CD14-positive monocyte (primary cell): ENCODE data around the gene SLIT1. TPM values are rescaled to one million over a fixed set of nuclear protein-coding genes. Genes with fewer than 3 reads are reported as not detected.

Source experiments
- DNase-seq, 3 donors: peaks; one replicate each; pipeline ENCODE4 v3.0.0-alpha.2; 2011 to 2022
- H2AFZ ChIP-seq: 2 replicates; pipeline ENCODE4 v1.6.0; 2012; ENCODE audit warnings: mild to moderate bottlenecking, low read depth, low read length, inconsistent platforms; ENCODE audit not compliant: insufficient read depth, poor library complexity, severe bottlenecking
- H3K27ac ChIP-seq, 2 donors: 1 replicate in 1 of 2; 2 replicates in 1 of 2; pipeline ENCODE4 v1.5.1; 2012 to 2013; ENCODE audit warnings: low read length in 2 of 2, control low read depth in 1 of 2, inconsistent platforms in 1 of 2, low read depth in 1 of 2, mild to moderate bottlenecking in 1 of 2
- H3K27me3 ChIP-seq, 2 donors: one replicate each; pipeline versions ENCODE4 v1.6.0 to v1.6.1; 2011 to 2013; ENCODE audit warnings: low read length in 2 of 2; ENCODE audit not compliant: control insufficient read depth in 2 of 2, insufficient read depth in 2 of 2
- H3K36me3 ChIP-seq, 2 donors: replicated peaks in 1 of 2; 1 replicate in 1 of 2; 2 replicates in 1 of 2; pipeline versions ENCODE4 v1.5.1 to v1.6.1; 2012 to 2013; ENCODE audit warnings: low read length in 2 of 2, control low read depth in 1 of 2, inconsistent platforms in 1 of 2, mild to moderate bottlenecking in 1 of 2; ENCODE audit not compliant: insufficient read depth in 2 of 2, control insufficient read depth in 1 of 2
- H3K4me1 ChIP-seq, 2 donors: 1 replicate in 1 of 2; 2 replicates in 1 of 2; pipeline versions ENCODE4 v1.5.1 to v1.6.1; 2012 to 2013; ENCODE audit warnings: low read length in 2 of 2, control low read depth in 1 of 2, inconsistent platforms in 1 of 2, mild to moderate bottlenecking in 1 of 2, moderate library complexity in 1 of 2; ENCODE audit not compliant: insufficient read depth in 2 of 2, control insufficient read depth in 1 of 2
- H3K4me2 ChIP-seq: replicated peaks from 2 replicates; pipeline ENCODE3; 2012; ENCODE audit warnings: low read length, moderate library complexity, mild to moderate bottlenecking; ENCODE audit not compliant: poor library complexity, severe bottlenecking; ENCODE audit errors: extremely low read depth
- H3K4me3 ChIP-seq, 3 experiments: fragments of 200-600 bp in 1 of 3; sonication (generic) in 1 of 3; replicated peaks in 1 of 3; 1 replicate in 2 of 3; 2 replicates in 1 of 3; pipeline ENCODE4 v1.5.1; 2011 to 2013; ENCODE audit warnings: low read length in 3 of 3, mild to moderate bottlenecking in 3 of 3, control low read depth in 2 of 3, low read depth in 2 of 3, inconsistent platforms in 1 of 3, moderate library complexity in 1 of 3
- H3K79me2 ChIP-seq: 2 replicates; pipeline ENCODE4 v1.6.0; 2012; ENCODE audit warnings: mild to moderate bottlenecking, control low read depth, inconsistent platforms, low read length, moderate library complexity; ENCODE audit not compliant: insufficient read depth
- H3K9ac ChIP-seq: 2 replicates; pipeline ENCODE4 v1.6.0; 2017; ENCODE audit warnings: low read length, mild to moderate bottlenecking; ENCODE audit not compliant: insufficient read depth, poor library complexity, severe bottlenecking
- H3K9me3 ChIP-seq, 2 donors: replicated peaks in 1 of 2; 1 replicate in 1 of 2; 2 replicates in 1 of 2; pipeline versions ENCODE4 v1.5.1 to v1.6.1; 2012 to 2013; ENCODE audit warnings: low read length in 2 of 2, control low read depth in 1 of 2; ENCODE audit not compliant: control insufficient read depth in 1 of 2, insufficient read depth in 1 of 2
- H4K20me1 ChIP-seq: 2 replicates; pipeline ENCODE4 v1.6.0; 2012; ENCODE audit warnings: mild to moderate bottlenecking, low read length, control low read depth, moderate library complexity; ENCODE audit not compliant: insufficient read depth
- H3K27ac Mint-ChIP-seq, 7 donors: one replicate each; pipeline ENCODE4 v1.8.0; 2020; ENCODE audit warnings: mild to moderate bottlenecking in 7 of 7, mixed read lengths in 7 of 7, moderate library complexity in 6 of 7, inconsistent platforms in 2 of 7
- H3K27me3 Mint-ChIP-seq, 3 donors: one replicate each; pipeline ENCODE4 v1.8.0; 2021 to 2022; ENCODE audit warnings: low read depth in 3 of 3, mild to moderate bottlenecking in 3 of 3, mixed read lengths in 3 of 3, moderate library complexity in 3 of 3, inconsistent platforms in 1 of 3
- H3K36me3 Mint-ChIP-seq, 2 donors: one replicate each; pipeline ENCODE4 v1.8.0; 2020; ENCODE audit warnings: mixed read lengths in 2 of 2, inconsistent platforms in 1 of 2, mild to moderate bottlenecking in 1 of 2
- H3K4me1 Mint-ChIP-seq: one replicate; pipeline ENCODE4 v1.8.0; 2020; ENCODE audit warnings: mild to moderate bottlenecking, mixed read lengths
- H3K4me3 Mint-ChIP-seq, 2 donors: one replicate each; pipeline ENCODE4 v1.8.0; 2020; ENCODE audit warnings: mild to moderate bottlenecking in 2 of 2, mixed read lengths in 2 of 2, moderate library complexity in 1 of 2
- H3K9me3 Mint-ChIP-seq, 7 donors: one replicate each; pipeline ENCODE4 v1.8.0; 2020 to 2022; ENCODE audit warnings: mixed read lengths in 7 of 7, mild to moderate bottlenecking in 6 of 7, moderate library complexity in 6 of 7, inconsistent platforms in 2 of 7
- WGBS: methylation state at CpG from one replicate; pipeline ENCODE4 v1.1.5; 2013; ENCODE audit warnings: missing lambda C conversion rate; ENCODE audit not compliant: insufficient coverage; 5-methylcytosine and 5-hydroxymethylcytosine counted together
- intact Hi-C, 2 donors: fragments of 100-400 bp; cut with micrococcal nuclease; formaldehyde crosslinking; loops; one replicate each; pipeline versions ENCODE4 v1.15.0 to v1.15.1; 2023
- polyA plus RNA-seq, 3 donors: library from polyadenylated mRNA; depleted of rRNA in 1 of 3; unstranded in 2 of 3; stranded (reverse) in 1 of 3; fragments of 300-500 nt in 2 of 3; fragments of >200 nt in 1 of 3; fragmentation: Illumina TruSeq in 2 of 3; gene quantifications; 1 replicate in 2 of 3; 2 replicates in 1 of 3; pipeline ENCODE4 v1.2.3, GENCODE V29; 2012 to 2021
- TF ChIP-seq, protein P1 (sequence below): fragments of 200-600 bp; IDR thresholded peaks from one replicate; pipeline ENCODE4 v1.8.0; 2022; ENCODE audit warnings: antibody characterized with exemption, mild to moderate bottlenecking

Gene SLIT1
- polyA plus RNA-seq, 3 donors: 0.05 to 0.81 (median 0.16) TPM

GRCh38 chr10:97144297-97144696, 41.5 kb downstream of the SLIT1 start:
- H3K27me3 Mint-ChIP-seq: peaks cover 0 to 4% (median 2%) of the 10 kb centered on the region in 3 donors

GRCh38 chr10:97142834-97143233, 42.9 kb downstream of the SLIT1 start:
- Mint-ChIP-seq H3K27ac (no peak overlapping the region), H3K9me3 (no peaks in the 10 kb centered on the region), H3K4me1 (peaks cover 16% of the 10 kb centered on the region), H3K36me3 (no peaks in the 10 kb centered on the region), H3K27me3 (peaks cover 0 to 4% (median 2%) of the 10 kb centered on the region in 3 donors), H3K4me3 (no peak overlapping the region)
- Histone ChIP-seq H3K27me3 (no peaks in the 10 kb centered on the region), H3K4me1 (peaks cover 13 to 18% of the 10 kb centered on the region in 2 donors), H2AFZ (no peak overlapping the region), H3K27ac (no peak overlapping the region), H3K4me2 (no peak overlapping the region), H3K9me3 (no peaks in the 10 kb centered on the region), H3K9ac (no peak overlapping the region), H3K79me2 (no peaks in the 10 kb centered on the region), H4K20me1 (no peaks in the 10 kb centered on the region), H3K36me3 (no peaks in the 10 kb centered on the region), H3K4me3 (no peak overlapping the region)
- WGBS: no CpG with 5 or more reads among the region's 2 CpGs
- intact Hi-C loops: no loop called here
- TF ChIP-seq, protein P1, sequence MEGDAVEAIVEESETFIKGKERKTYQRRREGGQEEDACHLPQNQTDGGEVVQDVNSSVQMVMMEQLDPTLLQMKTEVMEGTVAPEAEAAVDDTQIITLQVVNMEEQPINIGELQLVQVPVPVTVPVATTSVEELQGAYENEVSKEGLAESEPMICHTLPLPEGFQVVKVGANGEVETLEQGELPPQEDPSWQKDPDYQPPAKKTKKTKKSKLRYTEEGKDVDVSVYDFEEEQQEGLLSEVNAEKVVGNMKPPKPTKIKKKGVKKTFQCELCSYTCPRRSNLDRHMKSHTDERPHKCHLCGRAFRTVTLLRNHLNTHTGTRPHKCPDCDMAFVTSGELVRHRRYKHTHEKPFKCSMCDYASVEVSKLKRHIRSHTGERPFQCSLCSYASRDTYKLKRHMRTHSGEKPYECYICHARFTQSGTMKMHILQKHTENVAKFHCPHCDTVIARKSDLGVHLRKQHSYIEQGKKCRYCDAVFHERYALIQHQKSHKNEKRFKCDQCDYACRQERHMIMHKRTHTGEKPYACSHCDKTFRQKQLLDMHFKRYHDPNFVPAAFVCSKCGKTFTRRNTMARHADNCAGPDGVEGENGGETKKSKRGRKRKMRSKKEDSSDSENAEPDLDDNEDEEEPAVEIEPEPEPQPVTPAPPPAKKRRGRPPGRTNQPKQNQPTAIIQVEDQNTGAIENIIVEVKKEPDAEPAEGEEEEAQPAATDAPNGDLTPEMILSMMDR: no peak
- DNase-seq: no peak

More at GRCh38 chr10:97144297-97144696, 41.5 kb downstream of the SLIT1 start:
- H3K9me3 Mint-ChIP-seq: no peaks in the 10 kb centered on the region
- H3K36me3 Mint-ChIP-seq: no peaks in the 10 kb centered on the region
- H3K27ac ChIP-seq: no peak overlapping the region
- H3K9ac ChIP-seq: no peak overlapping the region
- H3K4me1 ChIP-seq: peaks cover 13 to 18% of the 10 kb centered on the region in 2 donors
- H3K4me2 ChIP-seq: no peak overlapping the region
- H3K36me3 ChIP-seq: no peaks in the 10 kb centered on the region
- H3K9me3 ChIP-seq: no peaks in the 10 kb centered on the region
- H3K4me3 Mint-ChIP-seq: no peak overlapping the region
- H3K79me2 ChIP-seq: no peaks in the 10 kb centered on the region
- TF ChIP-seq, protein P1: no peak
- 100% methylated on average over 2 of the region's 2 CpGs for WGBS
- H4K20me1 ChIP-seq: no peaks in the 10 kb centered on the region
- intact Hi-C loops: no loop called here
- DNase-seq: no peak
- no peak overlapping the region for H3K4me3 ChIP-seq
- no peaks in the 10 kb centered on the region for H3K27me3 ChIP-seq
- H2AFZ ChIP-seq: no peak overlapping the region
- no peak overlapping the region for H3K27ac Mint-ChIP-seq
- peaks cover 16% of the 10 kb centered on the region for H3K4me1 Mint-ChIP-seq
